Right forelimb (tissue), 1 donor: ENCODE results near the gene ITGA2B.
A peak's percentile ranks its signal among the peaks of the same experiment; 100 is the strongest.
"Not testable (repeated sequence)": the region's sequence is repeated elsewhere in the genome, so short reads cannot be mapped to it uniquely, and the experiment has no call there.

Experiments used
- DNase-seq: peaks from one replicate; pipeline ENCODE4 v3.0.0-alpha.2; 2018

ITGA2B gene

DNA sequence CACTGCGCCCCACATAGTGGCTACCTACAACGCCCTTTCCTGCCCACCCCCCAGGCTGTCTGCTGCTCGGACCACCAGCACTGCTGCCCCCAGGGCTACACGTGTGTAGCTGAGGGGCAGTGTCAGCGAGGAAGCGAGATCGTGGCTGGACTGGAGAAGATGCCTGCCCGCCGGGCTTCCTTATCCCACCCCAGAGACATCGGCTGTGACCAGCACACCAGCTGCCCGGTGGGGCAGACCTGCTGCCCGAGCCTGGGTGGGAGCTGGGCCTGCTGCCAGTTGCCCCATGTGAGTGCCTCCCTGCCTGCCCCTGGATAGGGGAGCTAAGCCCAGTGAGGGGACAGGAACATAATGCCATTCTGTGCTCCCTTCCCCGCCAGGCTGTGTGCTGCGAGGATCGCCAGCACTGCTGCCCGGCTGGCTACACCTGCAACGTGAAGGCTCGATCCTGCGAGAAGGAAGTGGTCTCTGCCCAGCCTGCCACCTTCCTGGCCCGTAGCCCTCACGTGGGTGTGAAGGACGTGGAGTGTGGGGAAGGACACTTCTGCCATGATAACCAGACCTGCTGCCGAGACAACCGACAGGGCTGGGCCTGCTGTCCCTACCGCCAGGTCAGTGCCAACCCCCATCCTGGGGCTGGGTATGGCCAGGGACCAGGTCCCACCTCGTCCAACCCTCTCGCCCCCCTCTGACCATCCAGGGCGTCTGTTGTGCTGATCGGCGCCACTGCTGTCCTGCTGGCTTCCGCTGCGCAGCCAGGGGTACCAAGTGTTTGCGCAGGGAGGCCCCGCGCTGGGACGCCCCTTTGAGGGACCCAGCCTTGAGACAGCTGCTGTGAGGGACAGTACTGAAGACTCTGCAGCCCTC is 37.3 kb downstream of the ITGA2B start:
- DNase-seq: no peak

DNA sequence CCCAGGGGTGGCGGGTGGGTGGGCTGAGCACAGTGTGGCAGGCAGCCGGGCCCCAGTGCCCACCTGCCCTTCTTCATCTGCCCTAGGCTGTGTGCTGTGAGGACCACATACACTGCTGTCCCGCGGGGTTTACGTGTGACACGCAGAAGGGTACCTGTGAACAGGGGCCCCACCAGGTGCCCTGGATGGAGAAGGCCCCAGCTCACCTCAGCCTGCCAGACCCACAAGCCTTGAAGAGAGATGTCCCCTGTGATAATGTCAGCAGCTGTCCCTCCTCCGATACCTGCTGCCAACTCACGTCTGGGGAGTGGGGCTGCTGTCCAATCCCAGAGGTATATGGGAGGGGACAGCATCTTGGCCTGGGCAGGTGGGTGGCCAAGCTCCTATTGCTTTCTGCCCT is 38.0 kb downstream of the ITGA2B start:
- DNase-seq: no peak

DNA sequence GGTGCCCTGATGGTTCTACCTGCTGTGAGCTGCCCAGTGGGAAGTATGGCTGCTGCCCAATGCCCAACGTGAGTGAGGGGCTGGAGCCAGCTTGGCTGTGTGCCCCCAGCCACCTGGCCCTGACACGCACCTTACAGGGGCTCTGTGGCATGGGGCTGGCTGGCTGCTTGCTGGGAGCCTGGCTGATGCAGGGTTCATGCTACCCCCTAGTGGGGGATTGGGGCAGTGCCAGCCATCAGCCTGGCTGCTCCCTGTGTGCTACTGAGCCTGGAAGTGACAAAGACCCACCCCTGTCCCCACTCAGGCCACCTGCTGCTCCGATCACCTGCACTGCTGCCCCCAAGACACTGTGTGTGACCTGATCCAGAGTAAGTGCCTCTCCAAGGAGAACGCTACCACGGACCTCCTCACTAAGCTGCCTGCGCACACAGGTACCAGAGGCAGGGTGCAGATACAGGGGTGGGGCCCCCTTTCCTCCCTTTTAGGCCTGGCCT is 38.7 kb downstream of the ITGA2B start:
- peak; percentile 68 for DNase-seq

DNA sequence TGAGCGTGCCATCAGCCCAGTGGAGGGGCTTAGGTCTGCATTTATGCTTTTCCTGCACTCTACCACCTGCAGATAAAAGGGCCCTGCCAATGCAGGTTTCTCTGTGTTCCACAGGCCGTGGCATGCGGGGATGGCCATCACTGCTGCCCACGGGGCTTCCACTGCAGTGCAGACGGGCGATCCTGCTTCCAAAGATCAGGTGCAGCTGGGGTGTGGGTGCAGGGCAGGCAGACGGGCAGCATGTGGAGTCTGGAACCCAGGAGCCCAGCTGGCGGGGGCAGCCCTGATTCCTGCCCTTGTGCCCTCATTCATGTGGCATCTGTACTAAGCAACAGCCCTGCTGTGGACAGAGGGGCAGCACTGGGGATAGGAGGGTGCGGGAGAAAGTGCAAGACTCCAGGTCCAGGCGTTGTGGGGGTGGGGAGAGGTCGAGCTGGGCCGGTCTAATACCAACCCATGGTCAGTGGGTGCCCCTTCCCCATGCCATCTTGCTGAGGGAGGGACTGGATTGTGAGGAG is 39.8 kb downstream of the ITGA2B start:
- DNase-seq: no peak

DNA sequence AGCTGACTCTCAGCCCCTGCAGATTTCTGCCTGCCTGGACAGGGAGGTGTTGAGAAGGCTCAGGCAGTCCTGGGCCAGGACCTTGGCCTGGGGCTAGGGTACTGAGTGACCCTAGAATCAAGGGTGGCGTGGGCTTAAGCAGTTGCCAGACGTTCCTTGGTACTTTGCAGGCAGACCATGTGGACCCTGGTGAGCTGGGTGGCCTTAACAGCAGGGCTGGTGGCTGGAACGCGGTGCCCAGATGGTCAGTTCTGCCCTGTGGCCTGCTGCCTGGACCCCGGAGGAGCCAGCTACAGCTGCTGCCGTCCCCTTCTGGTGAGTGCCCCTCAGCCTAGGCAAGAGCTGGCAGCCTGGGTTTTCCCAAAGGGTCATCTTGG is 40.5 kb downstream of the ITGA2B start:
- DNase-seq: no peak

DNA sequence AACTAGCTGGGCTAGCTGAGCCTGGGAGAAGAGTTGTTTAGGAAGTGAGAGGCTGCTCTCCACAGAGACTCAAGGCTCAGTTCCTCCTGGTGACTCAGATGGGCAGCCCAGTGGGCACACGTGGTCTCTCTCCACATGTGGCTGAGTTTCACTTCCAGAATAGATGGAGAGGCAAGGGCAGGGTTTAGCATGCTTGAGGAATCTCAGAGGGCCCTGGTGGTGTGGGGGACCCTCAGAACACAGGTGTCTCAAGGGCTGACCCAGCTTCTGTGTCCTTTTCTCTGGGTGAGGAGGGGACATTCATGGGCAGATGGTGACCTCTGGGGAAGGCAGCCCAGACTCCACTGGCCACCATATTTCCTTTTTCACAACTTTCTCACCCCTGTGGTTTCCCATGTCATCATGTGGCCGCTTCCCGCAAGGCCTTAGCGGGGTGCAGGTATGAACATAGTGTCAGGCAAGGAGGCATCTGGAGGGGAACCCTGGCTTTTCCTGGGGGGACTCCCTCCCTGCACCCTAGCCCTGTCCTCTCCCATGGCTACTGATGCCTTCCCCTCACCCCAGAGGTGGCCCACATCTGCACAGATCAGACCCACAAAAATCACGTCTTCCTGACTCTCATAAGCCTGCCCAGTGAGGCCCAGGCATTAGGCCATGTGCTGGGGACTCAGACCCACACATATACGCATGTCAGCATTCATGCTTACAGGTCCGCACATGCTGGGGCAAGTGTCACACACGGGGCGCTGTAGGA is 41.0 kb downstream of the ITGA2B start:
- no peak for DNase-seq

DNA sequence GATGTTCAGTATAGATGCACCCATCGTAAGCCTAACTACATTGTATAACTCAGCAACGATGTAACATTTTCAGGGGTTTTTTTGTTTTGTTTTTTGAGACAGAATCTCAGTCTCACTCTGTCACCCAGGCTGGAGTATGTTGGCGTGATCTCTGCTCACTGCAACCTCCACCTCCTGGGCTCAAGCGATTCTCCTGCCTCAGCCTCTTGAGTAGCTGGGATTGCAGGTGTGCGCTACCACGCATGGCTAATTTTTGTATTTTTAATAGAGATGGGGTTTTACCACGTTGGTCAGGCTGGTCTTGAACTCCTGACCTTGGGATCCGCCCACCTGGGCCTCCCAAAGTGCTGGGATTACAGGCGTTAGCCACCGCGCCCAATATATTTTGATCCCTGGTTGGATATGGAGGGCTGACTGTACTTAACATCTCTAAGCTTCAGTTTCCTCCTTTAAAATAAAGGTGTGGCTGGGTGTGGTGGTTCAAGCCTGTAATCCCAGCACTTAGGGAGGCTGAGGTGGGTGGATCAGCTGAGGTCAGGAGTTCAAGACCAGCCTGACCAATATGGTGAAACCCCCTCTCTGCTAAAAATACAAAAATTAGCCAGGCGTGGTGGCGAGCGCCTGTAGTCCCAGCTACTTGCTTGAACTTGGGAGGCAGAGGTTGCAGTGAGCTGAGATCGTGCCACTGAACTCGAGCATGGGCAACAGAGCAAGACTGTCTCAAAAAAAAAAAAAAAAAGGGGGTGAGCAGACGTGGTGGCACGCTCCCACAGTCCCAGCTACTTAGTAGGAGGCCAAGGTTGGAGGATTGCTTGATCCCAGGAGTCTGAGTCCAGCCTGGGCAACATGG is 42.0 kb downstream of the ITGA2B start:
- DNase-seq: not testable (repeated sequence)

DNA sequence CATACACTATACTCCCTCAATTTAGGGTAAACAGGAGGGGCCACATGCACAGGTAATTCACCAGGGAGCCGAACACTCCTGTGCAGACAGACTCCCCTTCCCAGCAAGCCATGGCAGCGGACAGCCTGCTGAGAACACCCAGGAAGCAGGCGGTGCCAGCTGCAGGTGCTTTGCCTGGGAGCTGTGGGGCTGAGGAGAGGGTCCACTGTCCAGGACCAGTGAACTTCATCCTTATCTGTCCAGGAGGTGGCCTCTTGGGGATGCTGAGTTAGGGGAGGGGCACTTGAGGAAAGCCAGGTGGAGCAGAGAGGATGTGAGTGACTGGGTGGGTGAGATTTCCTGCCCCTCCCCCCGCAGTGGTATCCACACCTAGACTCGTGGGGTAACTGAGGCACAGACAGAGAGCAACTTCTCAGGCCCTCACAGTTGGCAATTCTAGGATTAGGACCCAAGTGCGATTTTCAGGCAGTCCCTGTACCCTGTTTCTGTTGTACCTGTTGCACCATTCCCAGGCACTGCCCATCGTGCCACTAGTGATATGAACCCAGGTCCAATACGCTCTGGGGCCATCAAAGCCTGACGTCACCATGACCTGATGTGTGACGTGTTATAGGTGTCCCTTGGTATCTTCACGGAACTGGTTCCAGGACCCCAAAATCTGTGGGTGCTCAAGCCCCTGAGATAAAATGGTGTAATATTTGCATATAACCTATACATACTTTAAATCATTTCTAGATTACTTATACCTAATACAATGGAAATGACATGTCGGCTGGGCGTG is 43.2 kb downstream of the ITGA2B start:
- DNase-seq: no peak

DNA sequence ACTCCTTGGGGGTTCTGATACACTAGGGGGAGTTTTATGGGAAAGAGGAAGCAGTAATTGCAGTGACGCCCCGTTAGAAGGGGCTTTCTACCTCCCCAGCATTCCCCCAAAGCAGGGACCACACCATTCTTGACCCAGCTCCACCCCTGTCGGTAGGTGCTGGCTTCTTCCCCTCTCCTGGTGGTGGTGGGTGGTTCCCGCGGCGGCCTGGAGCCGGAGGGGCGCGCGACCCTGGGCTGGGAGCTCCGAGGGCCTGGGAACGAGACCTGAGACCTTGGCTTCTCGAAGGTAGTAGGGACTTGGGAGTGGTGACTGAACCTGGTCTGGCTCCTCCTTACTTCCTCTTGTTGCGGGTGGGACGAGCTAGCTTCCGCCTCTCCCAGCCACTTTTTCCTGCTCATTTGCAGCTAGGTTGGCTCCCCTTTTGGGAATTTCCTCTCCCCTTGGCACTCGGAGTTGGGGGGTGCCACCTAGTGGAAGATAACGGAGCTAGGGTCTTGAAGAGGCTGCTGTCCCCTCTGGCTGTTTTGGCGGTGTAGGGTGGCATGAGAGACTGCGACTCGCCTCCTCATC is 43.9 kb downstream of the ITGA2B start:
- DNase-seq: peak; percentile 73

DNA sequence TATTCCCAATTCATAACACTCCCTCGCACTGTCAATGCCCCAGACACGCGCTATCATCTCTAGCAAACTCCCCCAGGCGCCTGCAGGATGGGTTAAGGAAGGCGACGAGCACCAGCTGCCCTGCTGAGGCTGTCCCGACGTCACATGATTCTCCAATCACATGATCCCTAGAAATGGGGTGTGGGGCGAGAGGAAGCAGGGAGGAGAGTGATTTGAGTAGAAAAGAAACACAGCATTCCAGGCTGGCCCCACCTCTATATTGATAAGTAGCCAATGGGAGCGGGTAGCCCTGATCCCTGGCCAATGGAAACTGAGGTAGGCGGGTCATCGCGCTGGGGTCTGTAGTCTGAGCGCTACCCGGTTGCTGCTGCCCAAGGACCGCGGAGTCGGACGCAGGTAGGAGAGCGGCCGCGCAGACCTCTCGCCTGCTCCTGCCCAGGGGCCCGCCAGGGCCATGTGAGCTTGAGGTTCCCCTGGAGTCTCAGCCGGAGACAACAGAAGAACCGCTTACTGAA is 44.5 kb downstream of the ITGA2B start, which contains the start of gene GRN:
Gene GRN, plus strand, starts transcription at position 364 of the 515 bp plus-strand sequence. CDS start 3,863 bp downstream, outside the sequence.
- DNase-seq: peak; percentile 96

DNA sequence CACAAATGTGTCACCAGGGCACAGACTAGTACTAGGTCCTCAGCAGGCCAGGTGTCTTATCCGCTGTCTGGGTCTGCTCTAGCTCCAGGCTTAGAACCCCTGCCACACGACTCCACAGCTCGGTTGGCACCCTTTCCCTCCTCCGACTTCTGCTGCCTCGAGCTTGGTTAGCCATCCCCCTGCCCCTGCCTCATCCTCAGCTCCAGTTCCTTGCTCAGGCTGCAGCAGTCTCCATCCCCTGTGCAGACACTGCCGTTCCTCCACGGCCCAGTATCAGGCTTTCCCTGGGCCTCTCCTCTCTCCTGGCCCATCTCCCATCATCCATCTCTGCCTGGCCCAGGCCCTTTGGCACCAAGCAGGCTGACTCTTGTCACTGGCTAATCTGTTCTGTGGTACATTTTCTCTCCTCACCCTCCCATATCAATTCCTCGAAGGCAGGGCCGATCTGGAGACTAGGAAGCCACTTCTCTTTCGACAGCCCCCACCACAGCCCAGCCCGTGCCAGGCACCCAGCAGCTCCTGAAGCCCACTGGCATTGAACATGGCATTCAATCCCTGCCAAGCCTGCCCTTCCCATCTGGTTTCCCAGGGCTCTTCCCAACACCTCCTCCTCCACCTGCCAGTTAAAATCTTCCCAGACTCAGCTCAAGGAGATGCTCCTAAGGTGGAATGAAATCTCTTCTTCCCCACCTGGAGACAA is 45.8 kb downstream of the ITGA2B start:
- no peak for DNase-seq

DNA sequence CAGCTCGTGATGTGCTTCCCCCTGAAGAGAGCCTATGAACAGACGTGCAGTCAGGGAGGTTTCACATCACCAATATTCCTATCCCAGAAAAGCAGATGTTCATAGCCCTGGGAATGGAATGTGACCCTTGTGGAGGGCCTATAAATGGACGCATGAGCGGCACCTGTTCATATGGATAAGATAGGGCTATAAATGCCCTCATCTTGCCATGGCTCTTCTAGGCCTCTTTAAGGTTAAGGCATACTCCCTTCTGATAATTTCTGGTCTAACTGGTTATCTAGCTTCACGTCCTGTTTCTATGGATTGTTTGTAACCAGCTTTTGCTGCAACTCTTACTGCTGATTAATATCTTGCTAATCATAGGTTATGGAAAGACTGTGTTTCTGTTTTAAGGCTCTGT is 48.9 kb downstream of the ITGA2B start:
- not testable (repeated sequence) for DNase-seq

DNA sequence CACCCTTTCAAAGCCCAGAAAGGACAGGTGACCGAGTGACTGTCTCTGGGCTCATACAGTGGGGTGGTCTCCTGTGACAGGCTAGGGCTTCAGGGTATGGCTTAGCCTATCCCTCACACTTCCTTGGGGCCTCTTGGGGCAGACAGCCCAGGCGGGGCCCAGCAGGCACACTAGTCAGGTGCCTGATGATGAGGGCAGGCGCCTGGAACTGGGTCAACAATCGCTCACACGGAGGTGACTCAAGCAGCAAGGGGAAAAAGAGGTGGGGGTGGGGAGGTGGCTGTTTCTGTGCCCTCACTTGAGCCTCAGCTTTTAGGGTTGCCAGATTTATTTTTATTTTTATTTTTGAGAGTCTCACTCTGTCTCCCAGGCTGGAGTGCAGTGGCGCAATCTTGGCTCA is 50.7 kb downstream of the ITGA2B start:
- DNase-seq: no peak

DNA sequence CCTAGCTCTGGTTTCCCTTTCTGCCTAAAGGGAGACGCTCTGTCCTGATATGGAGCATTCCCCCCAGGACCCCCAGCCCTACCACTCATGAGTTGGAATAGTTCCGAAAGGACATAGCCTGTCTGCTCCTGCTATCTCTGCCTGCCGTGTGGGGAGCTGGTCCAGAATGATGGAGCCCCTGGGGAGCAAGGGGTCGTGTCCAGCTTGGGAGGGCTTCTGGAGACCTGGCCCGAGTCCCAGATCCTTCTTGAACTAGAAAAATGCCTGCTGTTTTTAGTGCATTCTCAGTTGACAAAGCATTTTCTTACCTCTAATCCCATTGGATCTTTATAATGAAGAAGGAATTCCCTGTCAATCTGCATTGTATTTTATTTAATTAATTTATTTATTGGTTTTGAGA is 53.5 kb downstream of the ITGA2B start:
- no peak for DNase-seq

DNA sequence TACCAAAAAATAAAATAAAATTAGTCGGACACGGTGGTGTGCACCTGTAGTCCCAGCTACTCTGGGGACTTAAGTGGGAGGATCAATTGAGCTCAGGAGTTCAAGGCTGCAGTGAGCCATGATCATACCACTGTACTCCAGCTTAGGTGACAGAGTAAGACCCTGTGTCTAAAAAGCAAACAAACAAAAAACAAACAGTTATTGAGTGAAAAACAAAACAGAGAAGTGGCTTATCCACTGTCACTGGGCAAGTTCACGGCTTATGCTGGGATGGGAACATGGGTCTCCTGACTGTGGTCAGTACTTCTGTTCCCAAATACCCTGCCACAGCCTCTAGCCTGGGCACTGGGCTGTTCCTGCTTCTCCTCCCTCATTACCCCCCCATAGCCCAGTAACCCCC is 53.9 kb downstream of the ITGA2B start:
- DNase-seq: no peak

DNA sequence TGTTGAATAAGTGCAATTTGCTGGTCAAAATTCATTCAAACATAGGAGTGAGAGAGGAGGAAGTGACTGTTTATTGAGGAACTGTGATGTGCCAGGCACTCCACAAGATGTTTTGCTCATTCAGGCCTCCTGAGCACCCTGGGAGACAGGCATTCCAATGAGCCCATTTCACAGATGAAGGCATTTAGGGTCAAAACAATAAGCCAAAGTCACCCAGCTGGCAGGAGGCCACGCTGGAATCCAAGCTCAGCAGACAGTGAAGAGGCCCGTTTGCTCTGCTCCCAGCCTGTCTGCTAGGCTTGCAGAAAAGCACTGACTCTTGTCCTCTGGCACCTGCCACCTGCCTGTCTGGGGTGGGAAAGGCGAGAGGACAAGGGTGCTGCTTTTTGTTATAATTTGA is 54.7 kb downstream of the ITGA2B start:
- no peak for DNase-seq

DNA sequence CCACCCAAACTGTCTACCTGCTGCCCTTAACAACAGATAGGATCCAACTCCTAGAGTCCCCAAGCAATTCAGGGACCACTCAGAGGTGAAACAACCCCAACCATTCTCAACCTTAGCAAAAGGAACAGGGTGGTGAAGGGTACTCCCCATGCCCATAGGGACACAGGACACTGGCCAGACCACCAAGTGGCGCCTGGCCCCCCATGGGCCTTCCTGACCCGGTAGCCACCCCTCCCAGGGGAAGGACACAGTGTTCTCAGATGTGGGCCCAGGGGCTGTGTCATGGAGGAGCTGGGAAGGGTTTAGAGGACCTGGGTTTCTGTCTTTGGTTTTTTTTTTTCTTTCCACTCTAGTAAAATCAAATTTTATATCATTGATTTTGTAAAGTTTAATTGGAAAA is 55.1 kb downstream of the ITGA2B start:
- DNase-seq: no peak

DNA sequence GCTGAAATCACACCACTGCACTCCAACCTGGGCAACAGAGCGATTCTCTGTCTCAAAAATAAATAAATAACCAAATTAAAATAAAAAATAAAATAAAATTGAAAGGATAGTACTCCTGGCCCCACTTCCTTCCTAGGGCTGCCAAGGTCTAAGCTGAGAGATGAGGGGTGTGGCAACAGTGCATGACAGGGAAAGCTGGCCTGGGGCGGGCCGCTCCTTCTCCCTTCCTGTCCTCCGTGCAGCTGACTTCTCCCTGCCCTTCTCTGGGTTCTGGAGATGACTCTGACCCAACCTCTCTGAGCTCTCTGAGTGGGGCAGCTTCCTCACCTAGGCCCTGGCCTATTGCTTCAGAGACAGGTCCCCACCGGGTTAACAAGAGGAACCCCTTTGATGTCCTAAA is 56.1 kb downstream of the ITGA2B start:
- no peak for DNase-seq

DNA sequence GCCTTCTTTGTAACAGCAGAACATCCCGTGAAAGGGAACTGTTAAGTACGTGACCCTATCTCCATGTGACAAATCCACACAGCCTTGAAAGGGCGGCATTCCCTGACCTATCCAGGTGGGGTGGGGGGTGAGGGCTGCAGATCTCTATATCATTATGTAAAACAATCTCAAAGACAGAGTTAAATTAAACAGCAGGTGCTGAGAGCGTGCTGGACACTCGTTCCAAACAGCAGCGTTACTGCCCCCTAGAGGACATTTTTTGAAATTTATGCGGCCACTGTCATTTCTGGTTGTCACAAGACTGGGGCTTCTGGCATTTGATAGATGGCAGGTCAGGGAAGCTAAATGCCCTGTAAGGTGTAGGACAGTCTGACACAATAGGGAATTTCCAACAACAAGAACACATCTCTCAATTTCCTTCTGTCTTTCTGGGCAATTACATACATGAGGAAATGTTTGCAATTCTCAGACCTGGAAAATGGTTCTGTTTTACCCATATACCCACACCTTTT is 58.1 kb downstream of the ITGA2B start:
- no peak for DNase-seq

DNA sequence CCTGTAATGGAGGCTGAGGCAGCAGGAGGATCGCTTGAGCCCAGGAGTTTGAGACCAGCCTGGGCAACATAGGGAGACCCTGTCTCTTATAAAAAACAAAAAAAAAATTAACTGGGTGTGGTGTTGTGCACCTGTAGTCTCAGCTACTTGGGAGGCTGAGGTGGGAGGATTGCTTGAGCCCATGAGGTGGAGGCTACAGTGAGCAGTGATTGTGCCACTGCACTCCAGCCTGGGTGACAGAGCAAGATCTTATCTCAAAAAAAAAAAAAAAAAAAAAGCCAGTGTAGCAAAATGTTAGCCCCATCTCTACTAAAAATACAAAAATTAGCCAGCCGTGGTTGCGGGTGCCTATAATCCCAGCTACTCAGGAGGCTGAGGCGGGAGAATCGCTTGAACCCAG is 59.2 kb downstream of the ITGA2B start:
- DNase-seq: not testable (repeated sequence)
